ENCODE data around the gene CCDC136.

Gene CCDC136

DNA sequence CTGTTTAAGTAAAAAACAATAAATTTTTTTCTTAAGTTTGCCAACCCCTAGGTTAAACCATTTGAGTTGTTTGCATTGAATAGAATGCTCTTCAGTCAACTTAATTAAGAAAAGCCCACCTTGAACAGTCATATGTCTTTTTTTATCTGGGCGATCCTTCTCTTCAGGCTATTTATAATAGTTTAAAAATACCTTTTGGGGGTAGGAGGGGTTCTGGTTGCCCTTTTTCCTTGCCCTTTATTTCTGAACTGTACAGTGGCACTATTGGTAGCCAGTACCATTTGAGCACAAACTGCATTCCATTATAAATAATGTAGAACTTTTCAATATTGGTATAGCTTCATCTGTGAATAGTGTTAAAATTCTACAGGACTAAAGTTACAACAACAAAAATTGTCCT lies 39.5 kb upstream of the CCDC136 start:
- Histone ChIP-seq H2AFZ (ENCODE audit: low read length) (no peak overlapping the region), H3K4me2 (ENCODE audit: low read depth, low read length, poor library complexity, severe bottlenecking) (no peak overlapping the region), H3F3A (ENCODE audit: low read depth) (no peaks in the 10 kb centered on the region), H3K9me3 (ENCODE audit: insufficient read depth, low read depth, low read length) (no peaks in the 10 kb centered on the region), H3K27me3 (ENCODE audit: insufficient read depth, low read length, poor library complexity, severe bottlenecking) (no peaks in the 10 kb centered on the region), H3K36me3 (ENCODE audit: insufficient read depth, low read length) (peaks cover 88% of the 10 kb centered on the region), H3K79me2 (ENCODE audit: insufficient read depth, low read length) (peaks cover 46% of the 10 kb centered on the region), H4K20me1 (ENCODE audit: insufficient read depth, low read length, poor library complexity, severe bottlenecking) (peaks cover 28% of the 10 kb centered on the region), H3K4me1 (ENCODE audit: insufficient read depth, low read length, poor library complexity, severe bottlenecking) (peaks cover 12% of the 10 kb centered on the region), H3K4me3 (ENCODE audit: low read length, poor library complexity, severe bottlenecking) (no peak overlapping the region), H3K9me2 (replicated peaks; ENCODE audit: low read depth, low read length) (no peaks in the 10 kb centered on the region), H3K9ac (ENCODE audit: low read depth, low read length, poor library complexity, severe bottlenecking) (no peak overlapping the region)
- TF ChIP-seq EZH2phosphoT487 (IDR thresholded peaks at IDR 0.05; ENCODE audit: borderline replicate concordance) = no peak
- TF ChIP-seq, protein P1, sequence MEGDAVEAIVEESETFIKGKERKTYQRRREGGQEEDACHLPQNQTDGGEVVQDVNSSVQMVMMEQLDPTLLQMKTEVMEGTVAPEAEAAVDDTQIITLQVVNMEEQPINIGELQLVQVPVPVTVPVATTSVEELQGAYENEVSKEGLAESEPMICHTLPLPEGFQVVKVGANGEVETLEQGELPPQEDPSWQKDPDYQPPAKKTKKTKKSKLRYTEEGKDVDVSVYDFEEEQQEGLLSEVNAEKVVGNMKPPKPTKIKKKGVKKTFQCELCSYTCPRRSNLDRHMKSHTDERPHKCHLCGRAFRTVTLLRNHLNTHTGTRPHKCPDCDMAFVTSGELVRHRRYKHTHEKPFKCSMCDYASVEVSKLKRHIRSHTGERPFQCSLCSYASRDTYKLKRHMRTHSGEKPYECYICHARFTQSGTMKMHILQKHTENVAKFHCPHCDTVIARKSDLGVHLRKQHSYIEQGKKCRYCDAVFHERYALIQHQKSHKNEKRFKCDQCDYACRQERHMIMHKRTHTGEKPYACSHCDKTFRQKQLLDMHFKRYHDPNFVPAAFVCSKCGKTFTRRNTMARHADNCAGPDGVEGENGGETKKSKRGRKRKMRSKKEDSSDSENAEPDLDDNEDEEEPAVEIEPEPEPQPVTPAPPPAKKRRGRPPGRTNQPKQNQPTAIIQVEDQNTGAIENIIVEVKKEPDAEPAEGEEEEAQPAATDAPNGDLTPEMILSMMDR (conservative IDR thresholded peaks at IDR 0.05; ENCODE audit: low read length) = no peak

DNA sequence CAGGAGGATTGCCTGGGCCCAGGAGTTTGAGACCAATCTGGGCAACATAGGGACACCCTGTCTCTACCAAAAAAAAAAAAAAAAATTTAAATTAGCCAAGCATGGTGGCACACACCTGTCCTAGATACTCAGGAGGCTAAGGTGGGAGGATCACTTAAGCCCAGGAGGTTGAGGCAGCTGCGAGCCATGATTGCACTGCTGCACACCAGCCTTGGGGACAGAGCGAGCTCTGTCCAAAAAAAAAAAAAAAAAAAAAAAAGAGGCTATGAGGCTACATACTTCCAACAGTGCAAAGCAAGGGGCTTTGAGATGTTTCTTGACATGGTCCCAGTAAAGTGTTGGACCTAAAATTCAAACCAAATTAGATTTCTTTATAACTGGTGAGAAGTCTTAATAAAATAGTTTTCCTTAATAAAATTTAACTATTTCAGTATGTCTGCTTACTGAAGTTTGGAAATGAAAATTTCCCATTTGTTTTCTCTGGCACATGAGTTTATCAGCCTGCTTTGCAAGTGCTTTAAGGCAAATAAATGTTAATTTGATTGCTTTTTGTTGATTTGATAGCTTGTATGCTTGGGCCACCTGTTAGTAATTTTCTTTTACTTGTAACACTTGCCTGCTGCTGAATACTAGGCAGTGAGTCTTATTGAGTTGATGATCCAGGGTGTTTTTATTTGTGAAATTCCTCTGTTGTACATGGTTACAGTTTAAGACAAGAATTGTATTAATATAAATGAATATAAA lies 36.5 kb upstream of the CCDC136 start:
- TF ChIP-seq, protein P1 (conservative IDR thresholded peaks at IDR 0.05; ENCODE audit: low read length) = no peak
- no peak for TF ChIP-seq EZH2phosphoT487 (IDR thresholded peaks at IDR 0.05; ENCODE audit: borderline replicate concordance)
- Histone ChIP-seq H3K4me2 (ENCODE audit: low read depth, low read length, poor library complexity, severe bottlenecking) (no peak overlapping the region), H4K20me1 (ENCODE audit: insufficient read depth, low read length, poor library complexity, severe bottlenecking) (peaks cover 10% of the 10 kb centered on the region), H3K9me3 (ENCODE audit: insufficient read depth, low read depth, low read length) (no peaks in the 10 kb centered on the region), H3K4me1 (ENCODE audit: insufficient read depth, low read length, poor library complexity, severe bottlenecking) (peaks cover 6% of the 10 kb centered on the region), H3K9ac (ENCODE audit: low read depth, low read length, poor library complexity, severe bottlenecking) (no peak overlapping the region), H3K79me2 (ENCODE audit: insufficient read depth, low read length) (peaks cover 21% of the 10 kb centered on the region; the same call in 1 of the 2 replicates), H3K4me3 (ENCODE audit: low read length, poor library complexity, severe bottlenecking) (no peak overlapping the region), H3F3A (ENCODE audit: low read depth) (no peaks in the 10 kb centered on the region), H3K27me3 (ENCODE audit: insufficient read depth, low read length, poor library complexity, severe bottlenecking) (no peaks in the 10 kb centered on the region), H3K36me3 (ENCODE audit: insufficient read depth, low read length) (peaks cover 90% of the 10 kb centered on the region), H2AFZ (ENCODE audit: low read length) (no peak overlapping the region), H3K9me2 (replicated peaks; ENCODE audit: low read depth, low read length) (no peaks in the 10 kb centered on the region)

DNA sequence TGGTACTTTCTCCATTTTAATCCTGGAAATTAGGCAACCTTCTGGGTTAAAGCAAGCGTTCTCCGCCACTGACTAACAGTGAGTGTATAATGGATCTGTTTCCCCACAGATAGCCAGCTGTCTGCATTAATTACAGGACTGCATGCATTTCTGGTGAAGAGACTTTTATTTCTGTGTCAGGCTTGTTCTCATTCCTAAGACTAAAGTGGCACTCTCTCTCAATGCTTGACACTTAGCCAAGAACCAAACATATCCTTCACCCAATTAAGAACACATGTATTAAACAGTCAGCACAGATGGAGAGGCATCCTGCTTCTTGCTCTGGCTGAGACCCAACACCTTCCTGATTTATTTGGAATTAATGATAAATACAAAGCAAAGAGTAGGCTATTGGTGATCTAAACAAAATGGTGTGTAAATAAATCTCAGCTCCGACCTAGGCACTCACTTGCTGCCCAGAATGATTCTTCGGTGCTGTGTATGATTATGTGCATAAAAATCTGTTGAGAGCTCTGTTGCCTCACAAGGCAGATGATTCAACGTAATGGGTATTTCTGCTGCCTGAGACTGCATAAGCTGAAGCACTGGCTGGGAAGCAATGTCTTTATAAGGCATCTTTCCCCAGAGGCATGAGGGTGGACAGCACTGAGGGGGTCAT lies 35.8 kb upstream of the CCDC136 start:
- H3F3A ChIP-seq (ENCODE audit: low read depth) = no peaks in the 10 kb centered on the region
- H4K20me1 ChIP-seq (ENCODE audit: insufficient read depth, low read length, poor library complexity, severe bottlenecking) = peaks cover 10% of the 10 kb centered on the region
- H3K4me2 ChIP-seq (ENCODE audit: low read depth, low read length, poor library complexity, severe bottlenecking) = no peak overlapping the region
- H3K4me3 ChIP-seq (ENCODE audit: low read length, poor library complexity, severe bottlenecking) = no peak overlapping the region
- peaks cover 89% of the 10 kb centered on the region for H3K36me3 ChIP-seq (ENCODE audit: insufficient read depth, low read length)
- H3K79me2 ChIP-seq (ENCODE audit: insufficient read depth, low read length) = peaks cover 18% of the 10 kb centered on the region; the same call in 1 of the 2 replicates
- no peaks in the 10 kb centered on the region for H3K9me3 ChIP-seq (ENCODE audit: insufficient read depth, low read depth, low read length)
- TF ChIP-seq, protein P1 (conservative IDR thresholded peaks at IDR 0.05; ENCODE audit: low read length) = no peak
- TF ChIP-seq EZH2phosphoT487 (IDR thresholded peaks at IDR 0.05; ENCODE audit: borderline replicate concordance) = no peak
- peaks cover 6% of the 10 kb centered on the region for H3K4me1 ChIP-seq (ENCODE audit: insufficient read depth, low read length, poor library complexity, severe bottlenecking)
- no peak overlapping the region for H3K9ac ChIP-seq (ENCODE audit: low read depth, low read length, poor library complexity, severe bottlenecking)
- H3K9me2 ChIP-seq (replicated peaks; ENCODE audit: low read depth, low read length) = no peaks in the 10 kb centered on the region
- no peak overlapping the region for H2AFZ ChIP-seq (ENCODE audit: low read length)
- H3K27me3 ChIP-seq (ENCODE audit: insufficient read depth, low read length, poor library complexity, severe bottlenecking) = no peaks in the 10 kb centered on the region

Measured in Loucy (cell line).